Neural cell (in vitro differentiated cells): ENCODE data around the gene AP2B1.

Source experiments
- EP300 ChIP-seq: fragments of 450-650 bp; conservative IDR thresholded peaks from 2 replicates; pipeline ENCODE4 v1.6.1; 2014; ENCODE audit warnings: antibody characterized with exemption, mild to moderate bottlenecking, moderate library complexity; ENCODE audit not compliant: poor library complexity, severe bottlenecking
- EZH2 ChIP-seq: fragments of 200-600, 300-800 bp; shearing (Covaris generic), sonication (generic); IDR thresholded peaks from 2 replicates; pipeline ENCODE4 v1.6.1; 2014; ENCODE audit warnings: antibody characterized with exemption, low read length, borderline replicate concordance, mild to moderate bottlenecking; ENCODE audit not compliant: insufficient read depth, poor library complexity, severe bottlenecking
- MXI1 ChIP-seq: fragments of 450-650 bp; conservative IDR thresholded peaks from 2 replicates; pipeline ENCODE4 v1.6.1; 2014; ENCODE audit warnings: antibody characterized with exemption, mild to moderate bottlenecking; ENCODE audit not compliant: poor library complexity, severe bottlenecking
- POLR2AphosphoS5 ChIP-seq: IDR thresholded peaks from 2 replicates; pipeline ENCODE4 v1.6.1; 2012
- RAD21 ChIP-seq: fragments of 450-650 bp; conservative IDR thresholded peaks from 2 replicates; pipeline ENCODE4 v1.6.1; 2014; ENCODE audit warnings: antibody characterized with exemption, mild to moderate bottlenecking, moderate library complexity
- SMC3 ChIP-seq: fragments of 450-650 bp; conservative IDR thresholded peaks from 2 replicates; pipeline ENCODE4 v1.6.1; 2014; ENCODE audit warnings: antibody characterized with exemption, mild to moderate bottlenecking, moderate library complexity; ENCODE audit not compliant: poor library complexity
- TAF1 ChIP-seq: IDR thresholded peaks from 2 replicates; pipeline ENCODE4 v1.6.1; 2012; ENCODE audit warnings: low read depth
- TF ChIP-seq, protein P1 (sequence below): fragments of 450-650 bp; IDR thresholded peaks from 2 replicates; pipeline ENCODE4 v1.5.1; 2014; ENCODE audit warnings: antibody characterized with exemption, mild to moderate bottlenecking, moderate library complexity; ENCODE audit not compliant: poor library complexity, severe bottlenecking
- TF ChIP-seq, protein P2 (sequence below): IDR thresholded peaks from 2 replicates; pipeline ENCODE4 v1.6.1; 2012; ENCODE audit warnings: borderline replicate concordance

DNA sequence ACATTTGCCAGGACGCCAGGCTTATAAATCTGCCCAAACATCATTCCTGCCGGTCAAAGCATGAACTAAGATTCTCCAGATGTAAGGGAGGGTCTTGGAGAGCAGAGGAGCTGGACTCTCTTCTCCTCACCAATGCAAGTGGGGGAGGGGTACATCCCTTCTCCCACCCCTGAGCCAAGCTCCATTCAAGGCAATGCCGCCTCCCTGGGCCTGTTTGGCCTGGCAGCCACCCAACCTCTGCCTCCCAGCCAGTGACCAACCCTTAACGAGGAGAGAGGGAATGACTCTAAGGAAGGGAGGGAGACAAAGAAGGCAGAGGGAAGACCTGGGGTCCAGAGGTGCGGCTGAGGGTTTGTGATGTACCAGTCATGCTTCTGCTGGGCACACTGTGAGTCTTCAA, 187.4 kb downstream of the AP2B1 start:
- TF ChIP-seq, protein P1, sequence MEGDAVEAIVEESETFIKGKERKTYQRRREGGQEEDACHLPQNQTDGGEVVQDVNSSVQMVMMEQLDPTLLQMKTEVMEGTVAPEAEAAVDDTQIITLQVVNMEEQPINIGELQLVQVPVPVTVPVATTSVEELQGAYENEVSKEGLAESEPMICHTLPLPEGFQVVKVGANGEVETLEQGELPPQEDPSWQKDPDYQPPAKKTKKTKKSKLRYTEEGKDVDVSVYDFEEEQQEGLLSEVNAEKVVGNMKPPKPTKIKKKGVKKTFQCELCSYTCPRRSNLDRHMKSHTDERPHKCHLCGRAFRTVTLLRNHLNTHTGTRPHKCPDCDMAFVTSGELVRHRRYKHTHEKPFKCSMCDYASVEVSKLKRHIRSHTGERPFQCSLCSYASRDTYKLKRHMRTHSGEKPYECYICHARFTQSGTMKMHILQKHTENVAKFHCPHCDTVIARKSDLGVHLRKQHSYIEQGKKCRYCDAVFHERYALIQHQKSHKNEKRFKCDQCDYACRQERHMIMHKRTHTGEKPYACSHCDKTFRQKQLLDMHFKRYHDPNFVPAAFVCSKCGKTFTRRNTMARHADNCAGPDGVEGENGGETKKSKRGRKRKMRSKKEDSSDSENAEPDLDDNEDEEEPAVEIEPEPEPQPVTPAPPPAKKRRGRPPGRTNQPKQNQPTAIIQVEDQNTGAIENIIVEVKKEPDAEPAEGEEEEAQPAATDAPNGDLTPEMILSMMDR, result no peak
- TF ChIP-seq SMC3, result no peak
- no peak for TF ChIP-seq POLR2AphosphoS5
- TF ChIP-seq RAD21, result no peak
- TF ChIP-seq, protein P2, sequence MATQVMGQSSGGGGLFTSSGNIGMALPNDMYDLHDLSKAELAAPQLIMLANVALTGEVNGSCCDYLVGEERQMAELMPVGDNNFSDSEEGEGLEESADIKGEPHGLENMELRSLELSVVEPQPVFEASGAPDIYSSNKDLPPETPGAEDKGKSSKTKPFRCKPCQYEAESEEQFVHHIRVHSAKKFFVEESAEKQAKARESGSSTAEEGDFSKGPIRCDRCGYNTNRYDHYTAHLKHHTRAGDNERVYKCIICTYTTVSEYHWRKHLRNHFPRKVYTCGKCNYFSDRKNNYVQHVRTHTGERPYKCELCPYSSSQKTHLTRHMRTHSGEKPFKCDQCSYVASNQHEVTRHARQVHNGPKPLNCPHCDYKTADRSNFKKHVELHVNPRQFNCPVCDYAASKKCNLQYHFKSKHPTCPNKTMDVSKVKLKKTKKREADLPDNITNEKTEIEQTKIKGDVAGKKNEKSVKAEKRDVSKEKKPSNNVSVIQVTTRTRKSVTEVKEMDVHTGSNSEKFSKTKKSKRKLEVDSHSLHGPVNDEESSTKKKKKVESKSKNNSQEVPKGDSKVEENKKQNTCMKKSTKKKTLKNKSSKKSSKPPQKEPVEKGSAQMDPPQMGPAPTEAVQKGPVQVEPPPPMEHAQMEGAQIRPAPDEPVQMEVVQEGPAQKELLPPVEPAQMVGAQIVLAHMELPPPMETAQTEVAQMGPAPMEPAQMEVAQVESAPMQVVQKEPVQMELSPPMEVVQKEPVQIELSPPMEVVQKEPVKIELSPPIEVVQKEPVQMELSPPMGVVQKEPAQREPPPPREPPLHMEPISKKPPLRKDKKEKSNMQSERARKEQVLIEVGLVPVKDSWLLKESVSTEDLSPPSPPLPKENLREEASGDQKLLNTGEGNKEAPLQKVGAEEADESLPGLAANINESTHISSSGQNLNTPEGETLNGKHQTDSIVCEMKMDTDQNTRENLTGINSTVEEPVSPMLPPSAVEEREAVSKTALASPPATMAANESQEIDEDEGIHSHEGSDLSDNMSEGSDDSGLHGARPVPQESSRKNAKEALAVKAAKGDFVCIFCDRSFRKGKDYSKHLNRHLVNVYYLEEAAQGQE, result no peak
- TF ChIP-seq EP300, result no peak
- no peak for TF ChIP-seq EZH2
- no peak for TF ChIP-seq TAF1
- TF ChIP-seq MXI1, result no peak
